Nucleus accumbens (tissue), 56 donors: ENCODE measurements around the gene DICER1.
"Not testable (repeated sequence)": the region's sequence is repeated elsewhere in the genome, so short reads cannot be mapped to it uniquely, and the experiment has no call there.

Source experiments
- DNase-seq, 56 donors: peaks; one replicate each; lab custom pipeline; 2025; lab: John Stamatoyannopoulos, UW

Gene DICER1

DNA sequence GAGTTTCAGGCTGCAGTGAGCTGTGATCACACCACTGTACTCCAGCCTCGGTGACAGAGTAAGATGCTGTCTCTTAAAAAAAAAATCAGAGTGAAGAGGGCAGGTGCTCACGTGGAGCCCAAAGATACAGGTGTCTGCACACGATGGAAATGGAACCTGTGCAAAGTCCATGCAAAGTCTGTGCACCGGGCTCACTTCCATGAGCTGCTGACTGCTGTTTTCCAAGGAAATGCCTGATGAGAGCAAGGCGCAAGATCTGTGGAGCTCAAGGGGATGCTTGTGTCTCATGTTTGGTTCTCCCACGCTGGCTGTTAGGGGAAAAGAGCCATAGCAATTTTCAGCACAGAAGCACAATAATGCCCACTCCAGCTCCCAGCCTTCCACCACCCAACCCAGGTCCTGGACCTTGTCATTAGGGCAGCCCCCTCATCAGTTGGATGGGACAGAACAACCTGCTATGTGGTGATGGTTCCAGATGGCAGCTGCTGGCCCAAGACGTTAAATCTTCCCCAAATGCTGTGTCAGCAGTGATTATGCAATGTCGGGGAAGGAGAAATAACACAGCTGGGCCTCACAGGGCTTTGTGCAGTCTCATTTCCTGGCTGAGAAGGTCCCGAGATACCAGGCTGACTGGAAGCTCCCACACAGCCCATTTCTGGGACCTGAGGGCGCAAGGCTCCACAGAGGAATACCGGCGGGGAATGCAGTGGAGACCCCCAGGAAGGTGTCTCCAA, 27.9 kb upstream of the DICER1 start:
- DNase-seq = peak in 1 of 56 donors; percentile 7

GRCh38 chr14:95184413-95184790, 27.1 kb upstream of the DICER1 start:
- DNase-seq = peak in 4 of 56 donors; percentile 5 to 20 (median 11)

DNA sequence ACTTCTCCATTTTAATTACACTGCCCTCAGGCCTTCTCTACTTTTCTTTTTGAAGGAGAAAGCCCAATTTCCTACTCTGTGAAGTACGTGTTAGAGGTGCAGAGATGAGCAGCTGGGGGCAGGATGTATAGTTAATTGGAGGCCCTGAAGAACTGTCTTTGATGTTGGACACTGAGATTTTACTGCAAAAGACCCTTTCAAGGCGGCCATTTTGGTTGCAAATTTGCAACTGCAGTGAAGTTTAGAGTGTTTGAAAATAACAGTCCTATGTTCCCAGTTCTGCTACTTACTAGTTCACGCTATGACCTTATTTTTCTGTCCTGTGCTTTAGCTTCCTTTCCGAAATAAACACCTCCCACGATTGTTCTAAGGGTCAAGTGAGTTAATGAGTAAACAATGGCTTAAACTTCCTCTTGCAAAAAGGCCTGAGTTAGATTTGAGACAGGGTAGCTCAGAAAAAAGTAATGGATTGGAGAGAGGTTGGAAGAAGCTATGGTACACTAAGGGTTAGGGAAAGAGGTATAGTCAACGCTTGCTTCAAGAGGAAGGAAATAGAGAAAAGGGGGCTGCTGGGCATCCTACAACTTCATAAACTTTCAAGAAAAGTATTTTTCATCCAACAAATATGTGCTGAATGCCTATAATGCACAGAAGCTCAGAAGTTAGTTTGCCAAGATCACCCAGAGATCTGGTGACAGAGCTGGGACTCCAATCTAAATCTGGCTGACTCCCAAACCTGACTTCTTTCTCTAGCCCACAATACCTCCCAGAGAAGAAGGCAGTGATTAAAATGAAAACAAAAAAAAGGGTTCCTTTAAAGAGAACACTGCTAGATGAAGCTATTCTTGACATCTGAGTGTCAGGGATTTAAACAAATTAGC, 26.4 kb upstream of the DICER1 start:
- DNase-seq = no peak

DNA sequence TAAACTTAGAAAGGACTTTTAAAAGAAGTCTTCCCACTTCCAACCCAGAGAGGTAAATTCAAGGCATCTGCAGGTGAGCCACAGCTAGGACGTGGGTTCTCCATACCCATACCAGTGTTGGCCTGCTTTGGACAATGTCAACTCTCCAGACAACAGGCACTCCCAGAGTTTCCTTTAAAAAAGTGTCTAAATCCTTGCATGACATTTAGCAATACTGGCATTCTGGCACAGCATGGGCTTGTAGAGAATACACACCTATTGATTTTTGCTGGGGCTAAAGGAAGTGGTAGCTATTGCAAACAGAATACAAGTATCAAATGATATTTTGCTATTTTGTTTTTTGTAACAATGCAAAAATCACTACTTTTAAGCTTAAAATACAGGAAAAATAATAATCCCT, 25.8 kb upstream of the DICER1 start:
- no peak for DNase-seq

- DNase-seq = no peak
These were observed 25.1 kb upstream of the DICER1 start for GRCh38 chr14:95182379-95182778.

GRCh38 chr14:95180966-95181741, 23.8 kb upstream of the DICER1 start:
- DNase-seq = no peak

- not testable (repeated sequence) for DNase-seq
These were observed 18.3 kb upstream of the DICER1 start for GRCh38 chr14:95175670-95176069.

GRCh38 chr14:95174184-95174792, 17.0 kb upstream of the DICER1 start:
- DNase-seq = no peak

DNA sequence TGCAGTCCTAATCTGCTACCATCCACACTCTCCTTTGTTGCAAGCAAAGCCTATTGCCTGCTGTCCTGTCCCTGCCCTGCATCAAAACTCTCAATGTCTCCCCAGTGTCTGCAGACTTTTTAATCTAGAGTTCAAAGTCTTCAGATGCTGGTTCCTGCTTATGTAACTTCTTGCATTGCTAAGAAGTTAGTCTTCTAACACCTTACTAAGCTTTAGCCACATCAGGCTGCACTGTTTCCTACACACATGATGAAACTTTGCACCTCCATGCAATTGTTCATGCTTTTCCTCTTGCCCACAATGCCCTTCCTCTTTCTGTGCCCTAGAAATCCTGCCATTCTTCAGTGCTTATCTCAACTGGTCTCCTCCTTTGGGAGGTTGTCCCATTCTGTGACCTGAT, 16.2 kb upstream of the DICER1 start:
- DNase-seq = no peak

- DNase-seq = no peak
These were observed 9.8 kb upstream of the DICER1 start for GRCh38 chr14:95167177-95167576.

DNA sequence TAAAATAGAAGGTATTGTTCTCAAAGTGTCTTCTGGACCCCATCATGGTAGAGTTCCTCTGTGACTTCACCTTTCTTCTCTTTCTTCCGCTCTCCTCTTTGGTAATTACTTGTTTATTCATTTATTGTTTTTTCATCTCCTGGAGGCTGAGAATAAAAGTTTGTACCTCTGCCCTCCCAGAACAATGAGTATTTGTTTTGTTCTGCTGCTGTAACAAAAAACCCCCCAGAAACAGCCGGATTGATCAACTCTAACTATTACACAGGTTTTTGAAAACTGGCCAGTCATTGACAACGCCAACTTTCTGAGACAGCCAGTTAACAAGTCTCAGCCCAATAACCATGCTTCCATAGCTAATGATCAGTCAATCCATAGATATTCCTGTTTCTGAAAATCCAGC, 8.2 kb upstream of the DICER1 start:
- no peak for DNase-seq

GRCh38 chr14:95164506-95164905, 7.2 kb upstream of the DICER1 start:
- DNase-seq = no peak

DNA sequence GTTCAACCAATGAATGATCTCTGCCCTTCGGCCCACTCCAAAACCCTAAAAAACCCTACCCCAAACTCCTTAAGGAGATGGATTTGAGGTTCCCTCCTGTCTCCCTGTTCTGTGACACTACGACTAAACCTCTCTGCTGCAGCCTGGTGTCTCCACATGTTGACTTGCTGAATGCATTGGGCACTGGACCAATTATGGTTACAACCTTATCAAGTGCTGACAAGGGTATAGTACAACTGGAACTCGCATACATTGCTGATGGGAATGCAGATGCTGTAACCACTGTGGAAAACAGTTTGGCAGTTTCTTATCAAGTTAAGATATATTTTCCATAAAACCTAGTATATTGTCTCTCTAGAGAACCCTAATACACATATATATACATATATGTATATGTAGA, 6.3 kb upstream of the DICER1 start:
- no peak for DNase-seq

- DNase-seq = no peak
These were observed 5.8 kb upstream of the DICER1 start for GRCh38 chr14:95163132-95163531.

- DNase-seq = no peak
These were observed 5.3 kb upstream of the DICER1 start for GRCh38 chr14:95162641-95163040.

GRCh38 chr14:95157048-95157326, 342 bp downstream of the DICER1 start:
- peak in 1 of 56 donors; percentile 65 for DNase-seq

GRCh38 chr14:95156161-95157047, 925 bp downstream of the DICER1 start:
- DNase-seq = peak in 29 of 56 donors; percentile 13 to 72 (median 44)

- DNase-seq = no peak
These were observed 2.3 kb downstream of the DICER1 start for GRCh38 chr14:95155045-95155444.

- no peak for DNase-seq
These were observed 3.5 kb downstream of the DICER1 start for GRCh38 chr14:95153866-95154265.

GRCh38 chr14:95151561-95151960, 5.8 kb downstream of the DICER1 start:
- DNase-seq = no peak
